Fibroblast of the aortic adventitia (primary cell): ENCODE data around the gene TMEM86B. TPM values are rescaled to one million over a fixed set of nuclear protein-coding genes. Genes with fewer than 3 reads are reported as not detected.

ENCODE experiments used
- DNase-seq: peaks from one replicate; pipeline ENCODE4 v3.0.0-alpha.2; 2010; ENCODE audit warnings: low read depth
- H3K4me3 ChIP-seq: 2 replicates; pipeline ENCODE4 v1.5.1; 2011; ENCODE audit warnings: low read depth, mild to moderate bottlenecking, control low read depth, low read length, moderate library complexity
- CTCF ChIP-seq: IDR thresholded peaks from 2 replicates; pipeline ENCODE4 v1.5.1; 2011; ENCODE audit warnings: mild to moderate bottlenecking, low read length, control low read depth, inconsistent platforms; ENCODE audit not compliant: insufficient read depth
- total RNA-seq: library from RNA; depleted of rRNA; stranded (reverse); fragments of >200 nt; gene quantifications from 2 replicates; pipeline ENCODE4 v1.2.3, GENCODE V29; 2012; ENCODE audit warnings: low replicate concordance

Gene TMEM86B
- total RNA-seq, 1 donor, result 1.8 TPM

- peak overlapping the region; percentile 85 for H3K4me3 ChIP-seq
- DNase-seq, result peak; percentile 10
- no peak for TF ChIP-seq CTCF
These were observed 28.2 kb upstream of the TMEM86B start for GRCh38 chr19:55256562-55257460.

GRCh38 chr19:55255618-55256423, 27.3 kb upstream of the TMEM86B start:
- H3K4me3 ChIP-seq, result peak overlapping the region; percentile 85
- TF ChIP-seq CTCF, result no peak
- peak; percentile 5 for DNase-seq

- TF ChIP-seq CTCF, result no peak
- peak overlapping the region; percentile 25 for H3K4me3 ChIP-seq
- no peak for DNase-seq
These were observed 26.0 kb upstream of the TMEM86B start for GRCh38 chr19:55254625-55254977.

- DNase-seq, result no peak
- H3K4me3 ChIP-seq, result peak overlapping the region; percentile 25
- TF ChIP-seq CTCF, result no peak
These were observed 25.5 kb upstream of the TMEM86B start for GRCh38 chr19:55253842-55254624.

GRCh38 chr19:55252760-55253663, 24.4 kb upstream of the TMEM86B start:
- TF ChIP-seq CTCF, result no peak
- DNase-seq, result no peak
- H3K4me3 ChIP-seq, result no peak overlapping the region
